Glutamatergic neuron (in vitro differentiated cells): Measurements from ENCODE around the gene SH2D4B. TPM values are rescaled to one million over a fixed set of nuclear protein-coding genes. Genes with fewer than 3 reads are reported as not detected.
A peak's percentile ranks its signal among the peaks of the same experiment; 100 is the strongest.

Source experiments
- DNase-seq: peaks from one replicate; pipeline ENCODE4 v3.0.0; 2022
- H3K27ac Mint-ChIP-seq: one replicate; pipeline ENCODE4 v1.8.0; 2020; ENCODE audit warnings: mild to moderate bottlenecking, mixed read lengths, inconsistent platforms; ENCODE audit not compliant: unreplicated experiment
- H3K27me3 Mint-ChIP-seq: one replicate; pipeline ENCODE4 v1.8.0; 2020; ENCODE audit warnings: mild to moderate bottlenecking, moderate library complexity, mixed read lengths, inconsistent platforms; ENCODE audit not compliant: unreplicated experiment
- H3K36me3 Mint-ChIP-seq: one replicate; pipeline ENCODE4 v1.8.0; 2020; ENCODE audit warnings: mild to moderate bottlenecking, mixed read lengths, inconsistent platforms; ENCODE audit not compliant: unreplicated experiment
- H3K4me1 Mint-ChIP-seq: one replicate; pipeline ENCODE4 v1.8.0; 2020; ENCODE audit warnings: mild to moderate bottlenecking, low read depth, mixed read lengths, inconsistent platforms; ENCODE audit not compliant: unreplicated experiment
- H3K4me3 Mint-ChIP-seq: one replicate; pipeline ENCODE4 v1.8.0; 2020; ENCODE audit warnings: mild to moderate bottlenecking, mixed read lengths, inconsistent platforms; ENCODE audit not compliant: unreplicated experiment
- H3K9me3 Mint-ChIP-seq: one replicate; pipeline ENCODE4 v1.8.0; 2020; ENCODE audit warnings: mild to moderate bottlenecking, moderate library complexity, mixed read lengths, inconsistent platforms; ENCODE audit not compliant: unreplicated experiment
- total RNA-seq: library from RNA; stranded (reverse); fragmentation: NEBNext Ultra II Directional; extraction: Animal tissue kit (Norgen Biotek cat#: 25700); gene quantifications from one replicate; pipeline ENCODE4 v1.2.1, GENCODE V29; 2021; ENCODE audit not compliant: unreplicated experiment
- TF ChIP-seq, protein P1 (sequence below): fragments of 200-600 bp; sonication (generic); IDR thresholded peaks from one replicate; pipeline ENCODE4 v1.5.0; 2021; ENCODE audit not compliant: partially characterized antibody, unreplicated experiment

Gene SH2D4B
- total RNA-seq, 1 donor from 2014 or later, result 0.12 TPM

- no peak overlapping the region for H3K4me3 Mint-ChIP-seq
- peaks cover 41% of the 10 kb centered on the region for H3K4me1 Mint-ChIP-seq
- peaks cover 7% of the 10 kb centered on the region for H3K36me3 Mint-ChIP-seq
Observed at GRCh38 chr10:80504897-80505465, 32.7 kb upstream of the SH2D4B start.

DNA sequence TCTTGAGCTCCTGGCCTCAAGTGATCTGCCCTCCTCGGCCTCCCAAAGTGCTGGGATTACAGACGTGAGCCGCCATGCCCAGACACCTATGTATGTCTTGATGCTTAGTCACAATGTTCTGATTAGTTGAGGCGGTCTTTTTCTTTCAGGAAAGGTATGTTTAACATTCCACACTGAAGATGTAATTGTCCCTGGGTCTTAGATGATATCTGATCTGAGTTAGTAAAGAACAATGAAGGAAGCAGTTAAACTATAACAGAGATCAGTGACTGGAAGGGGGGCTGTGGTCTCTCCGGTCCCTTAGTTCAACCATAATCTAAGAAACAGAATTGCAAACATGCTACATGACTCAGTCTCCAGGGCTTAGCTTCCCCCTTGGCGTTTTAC is 31.5 kb upstream of the SH2D4B start:
- no peak for DNase-seq
- Mint-ChIP-seq H3K9me3 (peaks cover 16% of the 10 kb centered on the region), H3K27ac (no peak overlapping the region), H3K4me3 (no peak overlapping the region), H3K27me3 (peaks cover 16% of the 10 kb centered on the region), H3K36me3 (peaks cover 7% of the 10 kb centered on the region), H3K4me1 (peaks cover 38% of the 10 kb centered on the region)
- TF ChIP-seq, protein P1, sequence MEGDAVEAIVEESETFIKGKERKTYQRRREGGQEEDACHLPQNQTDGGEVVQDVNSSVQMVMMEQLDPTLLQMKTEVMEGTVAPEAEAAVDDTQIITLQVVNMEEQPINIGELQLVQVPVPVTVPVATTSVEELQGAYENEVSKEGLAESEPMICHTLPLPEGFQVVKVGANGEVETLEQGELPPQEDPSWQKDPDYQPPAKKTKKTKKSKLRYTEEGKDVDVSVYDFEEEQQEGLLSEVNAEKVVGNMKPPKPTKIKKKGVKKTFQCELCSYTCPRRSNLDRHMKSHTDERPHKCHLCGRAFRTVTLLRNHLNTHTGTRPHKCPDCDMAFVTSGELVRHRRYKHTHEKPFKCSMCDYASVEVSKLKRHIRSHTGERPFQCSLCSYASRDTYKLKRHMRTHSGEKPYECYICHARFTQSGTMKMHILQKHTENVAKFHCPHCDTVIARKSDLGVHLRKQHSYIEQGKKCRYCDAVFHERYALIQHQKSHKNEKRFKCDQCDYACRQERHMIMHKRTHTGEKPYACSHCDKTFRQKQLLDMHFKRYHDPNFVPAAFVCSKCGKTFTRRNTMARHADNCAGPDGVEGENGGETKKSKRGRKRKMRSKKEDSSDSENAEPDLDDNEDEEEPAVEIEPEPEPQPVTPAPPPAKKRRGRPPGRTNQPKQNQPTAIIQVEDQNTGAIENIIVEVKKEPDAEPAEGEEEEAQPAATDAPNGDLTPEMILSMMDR, result no peak

More at GRCh38 chr10:80504897-80505465, 32.7 kb upstream of the SH2D4B start:
- DNase-seq, result no peak
- H3K27ac Mint-ChIP-seq, result peak overlapping the region; percentile 80
- peaks cover 13% of the 10 kb centered on the region for H3K27me3 Mint-ChIP-seq
- TF ChIP-seq, protein P1, result no peak
- peaks cover 14% of the 10 kb centered on the region for H3K9me3 Mint-ChIP-seq

DNA sequence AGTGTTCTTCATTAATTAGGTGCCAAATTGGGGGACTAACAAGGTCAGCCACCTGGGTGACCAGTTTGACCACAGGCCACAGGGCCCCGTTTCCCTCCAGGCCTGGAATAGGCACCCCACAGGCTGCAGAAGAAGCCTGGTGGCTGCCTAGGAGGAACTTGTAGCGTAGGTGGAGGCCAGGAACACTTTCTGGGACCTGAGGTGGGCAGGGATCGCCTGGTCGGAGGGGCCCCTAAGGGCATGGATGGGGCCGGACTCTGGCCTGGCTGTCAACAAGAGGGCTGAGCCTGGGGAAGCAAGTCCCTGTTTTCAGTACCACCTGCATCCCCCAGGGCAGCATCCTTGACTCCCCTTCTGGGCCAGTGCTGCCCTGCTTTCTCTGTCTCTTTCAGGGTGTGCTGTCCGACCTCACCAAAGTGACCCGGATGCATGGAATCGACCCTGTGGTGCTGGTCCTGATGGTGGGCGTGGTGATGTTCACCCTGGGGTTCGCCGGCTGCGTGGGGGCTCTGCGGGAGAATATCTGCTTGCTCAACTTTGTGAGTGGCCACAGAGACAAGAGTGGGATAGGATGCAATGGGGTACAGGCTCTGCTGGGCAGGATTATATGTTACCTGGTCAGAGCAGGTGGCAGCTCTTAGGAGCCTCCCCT is 30.7 kb upstream of the SH2D4B start:
- peaks cover 31% of the 10 kb centered on the region for H3K4me1 Mint-ChIP-seq
- TF ChIP-seq, protein P1, result peak; percentile 11
- no peak overlapping the region for H3K4me3 Mint-ChIP-seq
- DNase-seq, result no peak
- peaks cover 2% of the 10 kb centered on the region for H3K36me3 Mint-ChIP-seq
- H3K27me3 Mint-ChIP-seq, result peaks cover 14% of the 10 kb centered on the region
- H3K27ac Mint-ChIP-seq, result no peak overlapping the region
- peaks cover 14% of the 10 kb centered on the region for H3K9me3 Mint-ChIP-seq

DNA sequence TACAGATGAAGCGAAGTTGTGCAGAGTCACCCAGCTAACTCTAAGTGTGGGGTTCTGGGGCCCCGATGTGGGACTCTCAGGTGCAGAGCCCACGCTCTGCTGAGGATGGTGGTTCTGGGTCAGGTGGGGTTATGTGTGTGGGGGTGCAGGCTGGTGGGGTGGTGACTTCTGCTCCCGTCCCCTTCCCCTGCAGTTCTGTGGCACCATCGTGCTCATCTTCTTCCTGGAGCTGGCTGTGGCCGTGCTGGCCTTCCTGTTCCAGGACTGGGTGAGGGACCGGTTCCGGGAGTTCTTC is 28.6 kb upstream of the SH2D4B start:
- TF ChIP-seq, protein P1, result no peak
- no peak for DNase-seq
- Mint-ChIP-seq H3K9me3 (peaks cover 4% of the 10 kb centered on the region), H3K36me3 (no peaks in the 10 kb centered on the region), H3K4me3 (no peak overlapping the region), H3K27me3 (peaks cover 15% of the 10 kb centered on the region), H3K27ac (no peak overlapping the region), H3K4me1 (peaks cover 20% of the 10 kb centered on the region)

DNA sequence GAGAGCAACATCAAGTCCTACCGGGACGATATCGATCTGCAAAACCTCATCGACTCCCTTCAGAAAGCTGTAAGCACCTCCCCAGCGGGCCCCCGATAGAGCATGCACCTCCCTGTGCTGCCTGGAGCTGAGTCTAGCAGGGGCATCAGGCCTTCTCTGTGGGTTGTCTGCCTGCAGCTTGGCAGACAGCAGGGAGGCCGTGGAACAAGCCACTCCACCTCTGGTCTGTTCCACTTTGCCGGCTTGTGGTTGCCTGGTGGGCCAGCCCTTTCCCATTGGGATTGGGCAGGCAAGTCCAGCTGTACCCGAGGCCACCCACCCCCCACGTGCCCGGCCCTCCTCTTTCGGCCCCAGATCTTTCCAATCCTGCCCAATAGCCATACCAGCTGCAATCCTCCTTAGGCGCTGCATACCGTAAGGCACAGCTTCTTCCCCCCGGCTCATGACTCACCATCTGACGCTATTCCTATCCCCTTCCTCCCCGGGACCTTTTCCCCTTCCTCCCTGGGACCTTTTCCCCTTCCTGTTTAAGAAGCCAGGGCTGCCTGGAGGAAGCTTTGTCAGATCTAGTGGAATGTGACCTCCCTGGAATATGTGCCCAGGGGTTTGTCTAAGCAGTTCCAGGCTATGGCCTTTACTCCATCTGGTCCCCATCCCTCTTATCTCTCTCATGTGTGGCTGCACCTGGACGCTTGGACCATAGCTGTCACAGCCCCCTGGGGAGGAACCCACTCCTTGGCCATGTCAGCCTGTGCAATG is 28.1 kb upstream of the SH2D4B start:
- TF ChIP-seq, protein P1, result no peak
- no peaks in the 10 kb centered on the region for H3K36me3 Mint-ChIP-seq
- H3K27ac Mint-ChIP-seq, result no peak overlapping the region
- H3K4me3 Mint-ChIP-seq, result no peak overlapping the region
- peaks cover 12% of the 10 kb centered on the region for H3K27me3 Mint-ChIP-seq
- H3K9me3 Mint-ChIP-seq, result peaks cover 4% of the 10 kb centered on the region
- no peak for DNase-seq
- H3K4me1 Mint-ChIP-seq, result peaks cover 15% of the 10 kb centered on the region
